ENCODE measurements around the gene SCN2B. TPM values are rescaled to one million over a fixed set of nuclear protein-coding genes. Genes with fewer than 3 reads are reported as not detected.

Gene SCN2B
- total RNA-seq, 1 experiment from 2014 or later, result 0.20 TPM

DNA sequence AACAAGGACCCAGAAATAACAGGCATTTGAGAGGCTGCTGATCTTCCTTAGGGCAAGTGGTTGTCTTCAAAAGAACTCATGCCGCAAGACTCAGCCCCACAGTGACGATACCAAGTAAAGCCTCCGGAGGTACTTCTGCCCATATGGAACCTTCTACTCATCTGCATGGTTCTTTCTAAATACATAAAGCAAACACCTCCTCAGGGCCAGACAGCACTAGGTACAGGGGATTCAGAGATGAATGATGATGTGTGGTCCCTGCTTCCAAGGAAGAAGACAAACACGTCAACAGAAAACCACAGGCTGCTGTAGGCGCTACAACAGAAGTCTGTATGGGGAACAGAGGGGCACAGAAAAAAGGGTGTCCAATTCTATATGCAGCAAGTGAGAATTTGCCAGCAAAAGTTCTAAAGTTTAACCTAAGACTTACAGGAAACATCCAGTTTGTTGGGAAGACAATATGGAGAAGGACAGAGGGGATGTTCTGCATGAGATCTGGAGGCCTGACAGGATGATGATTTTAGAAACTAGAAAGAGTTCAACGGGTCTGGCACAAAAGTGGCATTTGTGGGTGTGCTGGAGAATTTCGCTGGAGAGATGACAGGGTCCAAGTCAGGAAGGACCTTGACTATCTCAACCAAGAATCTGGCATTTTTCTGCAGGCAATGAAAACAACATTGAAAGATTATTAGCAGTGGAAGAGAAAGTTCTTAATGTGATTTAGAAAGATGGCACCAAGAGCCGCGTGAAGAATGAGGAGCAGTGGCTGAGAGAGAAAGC lies 24.7 kb upstream of the SCN2B start (continued):
- TF ChIP-seq EMX1 (CRISPR knock-in tag; IDR thresholded peaks at IDR 0.05), result no peak
- TF ChIP-seq RELA (CRISPR knock-in tag; IDR thresholded peaks at IDR 0.05; ENCODE audit: borderline replicate concordance), result no peak
- no peak for TF ChIP-seq KAT7 (CRISPR knock-in tag; IDR thresholded peaks at IDR 0.05; ENCODE audit: borderline replicate concordance)
- TF ChIP-seq ZNF532 (CRISPR knock-in tag; IDR thresholded peaks at IDR 0.05; ENCODE audit: borderline replicate concordance), result no peak

GRCh38 chr11:118200497-118200896 lies 24.1 kb upstream of the SCN2B start:
- TF ChIP-seq ZNF232 (CRISPR knock-in tag; IDR thresholded peaks at IDR 0.05), result no peak
- TF ChIP-seq, protein P1, sequence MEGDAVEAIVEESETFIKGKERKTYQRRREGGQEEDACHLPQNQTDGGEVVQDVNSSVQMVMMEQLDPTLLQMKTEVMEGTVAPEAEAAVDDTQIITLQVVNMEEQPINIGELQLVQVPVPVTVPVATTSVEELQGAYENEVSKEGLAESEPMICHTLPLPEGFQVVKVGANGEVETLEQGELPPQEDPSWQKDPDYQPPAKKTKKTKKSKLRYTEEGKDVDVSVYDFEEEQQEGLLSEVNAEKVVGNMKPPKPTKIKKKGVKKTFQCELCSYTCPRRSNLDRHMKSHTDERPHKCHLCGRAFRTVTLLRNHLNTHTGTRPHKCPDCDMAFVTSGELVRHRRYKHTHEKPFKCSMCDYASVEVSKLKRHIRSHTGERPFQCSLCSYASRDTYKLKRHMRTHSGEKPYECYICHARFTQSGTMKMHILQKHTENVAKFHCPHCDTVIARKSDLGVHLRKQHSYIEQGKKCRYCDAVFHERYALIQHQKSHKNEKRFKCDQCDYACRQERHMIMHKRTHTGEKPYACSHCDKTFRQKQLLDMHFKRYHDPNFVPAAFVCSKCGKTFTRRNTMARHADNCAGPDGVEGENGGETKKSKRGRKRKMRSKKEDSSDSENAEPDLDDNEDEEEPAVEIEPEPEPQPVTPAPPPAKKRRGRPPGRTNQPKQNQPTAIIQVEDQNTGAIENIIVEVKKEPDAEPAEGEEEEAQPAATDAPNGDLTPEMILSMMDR (IDR thresholded peaks at IDR 0.05), result no peak
- no peak for TF ChIP-seq NFE2L1 (CRISPR knock-in tag; IDR thresholded peaks at IDR 0.05)
- TF ChIP-seq, protein P2, sequence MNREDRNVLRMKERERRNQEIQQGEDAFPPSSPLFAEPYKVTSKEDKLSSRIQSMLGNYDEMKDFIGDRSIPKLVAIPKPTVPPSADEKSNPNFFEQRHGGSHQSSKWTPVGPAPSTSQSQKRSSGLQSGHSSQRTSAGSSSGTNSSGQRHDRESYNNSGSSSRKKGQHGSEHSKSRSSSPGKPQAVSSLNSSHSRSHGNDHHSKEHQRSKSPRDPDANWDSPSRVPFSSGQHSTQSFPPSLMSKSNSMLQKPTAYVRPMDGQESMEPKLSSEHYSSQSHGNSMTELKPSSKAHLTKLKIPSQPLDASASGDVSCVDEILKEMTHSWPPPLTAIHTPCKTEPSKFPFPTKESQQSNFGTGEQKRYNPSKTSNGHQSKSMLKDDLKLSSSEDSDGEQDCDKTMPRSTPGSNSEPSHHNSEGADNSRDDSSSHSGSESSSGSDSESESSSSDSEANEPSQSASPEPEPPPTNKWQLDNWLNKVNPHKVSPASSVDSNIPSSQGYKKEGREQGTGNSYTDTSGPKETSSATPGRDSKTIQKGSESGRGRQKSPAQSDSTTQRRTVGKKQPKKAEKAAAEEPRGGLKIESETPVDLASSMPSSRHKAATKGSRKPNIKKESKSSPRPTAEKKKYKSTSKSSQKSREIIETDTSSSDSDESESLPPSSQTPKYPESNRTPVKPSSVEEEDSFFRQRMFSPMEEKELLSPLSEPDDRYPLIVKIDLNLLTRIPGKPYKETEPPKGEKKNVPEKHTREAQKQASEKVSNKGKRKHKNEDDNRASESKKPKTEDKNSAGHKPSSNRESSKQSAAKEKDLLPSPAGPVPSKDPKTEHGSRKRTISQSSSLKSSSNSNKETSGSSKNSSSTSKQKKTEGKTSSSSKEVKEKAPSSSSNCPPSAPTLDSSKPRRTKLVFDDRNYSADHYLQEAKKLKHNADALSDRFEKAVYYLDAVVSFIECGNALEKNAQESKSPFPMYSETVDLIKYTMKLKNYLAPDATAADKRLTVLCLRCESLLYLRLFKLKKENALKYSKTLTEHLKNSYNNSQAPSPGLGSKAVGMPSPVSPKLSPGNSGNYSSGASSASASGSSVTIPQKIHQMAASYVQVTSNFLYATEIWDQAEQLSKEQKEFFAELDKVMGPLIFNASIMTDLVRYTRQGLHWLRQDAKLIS (CRISPR knock-in tag; IDR thresholded peaks at IDR 0.05; ENCODE audit: borderline replicate concordance), result no peak
- no peak for TF ChIP-seq NR2C2 (CRISPR knock-in tag; IDR thresholded peaks at IDR 0.05)
- no peak for TF ChIP-seq NFYB (CRISPR knock-in tag; conservative IDR thresholded peaks at IDR 0.05; ENCODE audit: low read depth)
- TF ChIP-seq, protein P3, sequence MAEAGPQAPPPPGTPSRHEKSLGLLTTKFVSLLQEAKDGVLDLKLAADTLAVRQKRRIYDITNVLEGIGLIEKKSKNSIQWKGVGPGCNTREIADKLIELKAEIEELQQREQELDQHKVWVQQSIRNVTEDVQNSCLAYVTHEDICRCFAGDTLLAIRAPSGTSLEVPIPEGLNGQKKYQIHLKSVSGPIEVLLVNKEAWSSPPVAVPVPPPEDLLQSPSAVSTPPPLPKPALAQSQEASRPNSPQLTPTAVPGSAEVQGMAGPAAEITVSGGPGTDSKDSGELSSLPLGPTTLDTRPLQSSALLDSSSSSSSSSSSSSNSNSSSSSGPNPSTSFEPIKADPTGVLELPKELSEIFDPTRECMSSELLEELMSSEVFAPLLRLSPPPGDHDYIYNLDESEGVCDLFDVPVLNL (CRISPR knock-in tag; IDR thresholded peaks at IDR 0.05; ENCODE audit: borderline replicate concordance, low read depth), result no peak
- no peak for TF ChIP-seq ZNF121 (CRISPR knock-in tag; IDR thresholded peaks at IDR 0.05)
- no peak for TF ChIP-seq SMAD3 (CRISPR knock-in tag; IDR thresholded peaks at IDR 0.05; ENCODE audit: borderline replicate concordance)
- TF ChIP-seq ZNF317 (CRISPR knock-in tag; IDR thresholded peaks at IDR 0.05; ENCODE audit: borderline replicate concordance, low read depth), result no peak
- Mint-ChIP-seq H3K4me1 (peaks cover 23% of the 10 kb centered on the region), H3K36me3 (no peaks in the 10 kb centered on the region), H3K4me3 (no peak overlapping the region), H3K9me3 (no peaks in the 10 kb centered on the region), H3K27me3 (ENCODE audit: low read depth) (peaks cover 3% of the 10 kb centered on the region), H3K27ac (no peak overlapping the region)
- POLR2A ChIA-PET, result no interaction called here
- CTCF ChIA-PET, result no interaction called here
- ATAC-seq, result no peak
- no peak for DNase-seq (ENCODE audit: low spot score)

Data from WTC11 (cell line).